Stimulated activated CD4-positive, alpha-beta T cell treated with anti-CD3 and anti-CD28 coated beads, Interleukin-1b, Interleukin-23, amount 100 ng/mL, for 1 hour (primary cell): ENCODE measurements around the gene DOCK2.
"Not testable (repeated sequence)": the region's sequence is repeated elsewhere in the genome, so short reads cannot be mapped to it uniquely, and the experiment has no call there.

Source experiments
- DNase-seq, 2 donors: peaks; one replicate each; pipeline ENCODE4 v3.0.0-alpha.2; 2020; ENCODE audit warnings: low read depth in 2 of 2

Gene DOCK2

DNA sequence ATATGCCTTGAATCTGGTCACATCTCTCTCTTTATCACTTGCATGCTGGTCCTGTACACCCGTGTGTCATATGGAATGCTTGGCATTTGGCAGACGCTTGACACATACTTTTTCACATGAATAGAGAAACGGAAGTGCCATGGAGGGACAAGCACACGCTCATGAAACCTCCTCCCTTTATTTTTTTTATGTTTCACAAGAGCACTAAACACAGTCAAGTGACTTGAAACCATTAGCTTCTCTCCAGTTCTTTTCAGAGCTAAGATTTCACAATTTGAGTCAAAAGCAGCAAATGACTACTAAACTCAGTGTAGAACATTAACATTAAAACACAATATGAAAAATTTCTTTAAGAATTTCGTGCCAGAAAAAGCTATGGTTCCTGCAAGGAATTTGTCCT, 151.1 kb downstream of the DOCK2 start:
- no peak for DNase-seq

DNA sequence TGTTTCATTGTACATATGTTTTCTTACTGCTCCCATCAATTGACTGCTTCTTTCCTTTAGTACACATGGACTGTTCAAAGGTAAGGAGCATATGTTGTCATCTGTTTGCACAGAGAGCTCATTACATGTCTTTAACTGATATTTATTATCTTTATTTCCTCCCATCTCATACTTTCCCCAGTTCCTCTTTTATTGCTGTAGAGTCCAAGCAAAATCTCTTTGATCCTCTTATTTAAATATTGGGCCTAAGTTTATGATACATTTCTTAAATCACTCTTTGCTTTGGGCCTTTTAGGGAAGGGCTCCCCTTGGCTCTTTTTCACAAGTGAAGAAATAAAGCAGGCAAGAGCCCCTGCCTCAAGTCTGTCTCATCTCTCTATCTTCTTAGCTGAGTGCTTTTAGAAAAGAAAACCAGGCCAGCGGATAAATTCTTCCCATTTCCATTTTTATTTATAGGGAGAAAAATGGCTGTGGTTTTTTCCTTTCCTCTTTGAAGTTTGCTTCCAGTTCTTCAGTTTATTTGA, 152.4 kb downstream of the DOCK2 start:
- no peak for DNase-seq

DNA sequence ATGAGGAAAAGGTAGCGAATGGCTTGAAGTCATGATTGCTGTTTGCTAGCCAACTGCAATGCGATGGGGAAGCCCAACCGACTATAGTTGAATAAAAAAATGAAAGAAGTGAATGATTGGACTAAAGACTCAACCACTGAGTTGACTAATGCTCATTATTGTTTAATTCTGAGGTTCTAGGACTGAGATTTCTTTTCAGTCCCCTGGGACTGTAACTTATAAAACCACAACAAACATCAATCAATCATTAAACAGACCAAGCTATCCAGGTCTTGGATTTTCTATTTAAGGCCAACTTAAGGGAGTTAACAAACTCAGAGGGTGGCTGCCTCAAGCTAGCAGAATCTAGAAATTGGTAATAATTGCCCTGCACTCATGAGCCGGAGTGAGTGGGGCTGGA, 154.2 kb downstream of the DOCK2 start:
- DNase-seq = no peak

DNA sequence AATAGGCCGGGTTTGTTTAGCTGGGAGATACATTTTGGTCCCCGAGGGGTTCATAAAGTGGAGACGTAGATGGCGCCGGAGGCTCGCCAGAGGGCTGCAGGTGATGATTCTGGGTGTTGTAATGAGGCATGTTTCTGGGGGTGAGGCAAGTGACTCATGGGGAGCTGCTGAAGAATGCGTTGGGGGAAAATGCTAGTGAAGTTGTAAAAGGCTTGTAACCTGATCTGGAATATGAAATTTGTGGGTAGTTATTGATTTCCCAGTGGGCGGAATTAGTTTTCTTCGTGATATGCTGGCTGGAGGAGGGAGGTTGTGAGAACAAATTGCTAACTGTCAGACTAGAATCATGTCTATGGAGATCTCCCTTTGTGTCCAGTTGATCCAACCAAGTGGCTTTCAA, 158.3 kb downstream of the DOCK2 start:
- no peak for DNase-seq

DNA sequence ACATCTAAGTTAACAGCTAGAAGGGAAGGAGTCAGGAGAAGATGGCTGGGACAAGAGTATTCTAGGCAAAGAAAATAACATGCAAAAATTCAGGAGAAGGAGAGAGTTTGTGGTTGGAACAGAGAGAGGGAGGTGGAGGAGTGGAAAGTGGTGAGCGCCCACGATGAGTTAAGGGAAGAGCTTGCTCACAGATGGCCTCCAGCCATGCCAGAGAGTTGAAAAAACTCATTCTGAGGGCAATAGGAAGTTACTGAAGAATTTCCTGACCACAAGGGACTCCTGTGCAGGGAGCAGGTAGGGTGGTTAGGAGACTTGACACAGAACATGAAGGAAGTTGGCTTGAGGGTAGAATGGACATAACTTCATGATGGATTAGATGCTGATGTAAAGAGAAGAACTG, 159.7 kb downstream of the DOCK2 start:
- DNase-seq = no peak

DNA sequence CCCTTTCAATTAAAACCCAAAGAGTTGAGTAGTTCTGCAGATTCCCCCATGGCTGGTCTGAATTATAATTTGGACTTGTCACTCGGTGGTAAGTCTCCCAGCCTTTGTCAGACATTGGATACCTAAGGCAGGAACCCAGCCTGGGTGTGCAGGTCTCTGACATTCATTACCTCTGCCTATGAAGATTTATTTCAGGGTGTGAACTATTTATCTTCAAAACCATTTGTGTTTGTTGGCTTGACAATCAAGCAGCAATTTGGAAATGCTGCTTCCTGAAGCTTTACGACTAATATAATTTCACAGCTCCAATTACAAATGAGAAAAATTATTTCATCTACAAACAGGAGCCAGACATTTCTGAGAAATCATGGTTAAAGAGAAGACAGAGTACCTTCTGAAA, 160.5 kb downstream of the DOCK2 start:
- DNase-seq = no peak

DNA sequence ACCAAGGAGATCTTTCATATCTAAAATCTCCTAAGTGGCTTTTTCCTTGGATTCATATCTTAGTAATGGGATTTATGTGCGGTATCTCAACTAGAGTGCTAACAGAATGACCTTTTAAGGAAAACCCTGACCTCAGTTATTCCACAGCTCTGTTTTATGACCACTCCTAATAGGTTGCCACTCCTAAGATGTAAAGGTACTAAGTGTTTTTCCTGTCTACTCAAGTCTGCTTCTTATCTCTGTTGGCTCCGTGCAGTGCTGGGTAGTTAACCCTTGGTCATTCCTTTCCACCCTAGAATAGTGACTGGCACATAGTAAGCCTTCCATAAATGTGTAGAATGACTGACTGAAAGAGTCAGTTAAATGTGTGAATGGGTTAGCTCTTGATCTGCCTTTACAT, 161.4 kb downstream of the DOCK2 start:
- no peak for DNase-seq

DNA sequence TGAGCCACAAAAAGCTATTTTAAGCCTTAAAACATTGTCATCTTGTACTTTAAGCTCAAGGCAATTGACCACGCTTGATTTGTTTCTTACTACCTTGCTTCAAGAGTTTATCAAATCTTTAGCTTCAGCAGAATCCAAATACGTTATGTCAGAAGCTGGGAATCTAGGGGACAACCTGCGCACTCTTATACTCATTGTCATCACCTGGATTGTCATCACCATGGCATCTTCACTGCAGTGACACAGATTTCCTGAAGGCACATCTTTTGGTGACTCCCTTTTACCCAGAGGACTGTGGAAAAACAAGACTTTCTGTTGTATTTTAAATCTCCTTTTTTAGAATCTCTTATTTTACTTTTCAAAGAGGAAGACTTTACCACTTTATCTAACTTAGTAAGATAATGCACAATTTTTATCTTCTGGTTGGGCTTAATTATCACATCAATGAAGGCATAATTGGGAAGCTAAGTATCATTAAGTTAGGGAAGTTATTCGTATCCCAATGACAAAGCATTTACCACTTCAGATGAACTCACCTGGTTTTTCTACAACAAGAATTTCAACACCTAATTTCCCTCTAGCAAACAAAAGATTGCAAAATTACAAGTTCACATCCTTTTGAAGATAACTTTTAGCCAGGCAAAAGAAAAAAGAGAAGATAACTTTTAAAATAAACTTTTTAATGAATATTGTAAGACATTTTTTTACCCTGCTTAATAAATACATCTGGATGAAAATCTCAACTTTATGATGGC, 162.0 kb downstream of the DOCK2 start:
- no peak for DNase-seq

DNA sequence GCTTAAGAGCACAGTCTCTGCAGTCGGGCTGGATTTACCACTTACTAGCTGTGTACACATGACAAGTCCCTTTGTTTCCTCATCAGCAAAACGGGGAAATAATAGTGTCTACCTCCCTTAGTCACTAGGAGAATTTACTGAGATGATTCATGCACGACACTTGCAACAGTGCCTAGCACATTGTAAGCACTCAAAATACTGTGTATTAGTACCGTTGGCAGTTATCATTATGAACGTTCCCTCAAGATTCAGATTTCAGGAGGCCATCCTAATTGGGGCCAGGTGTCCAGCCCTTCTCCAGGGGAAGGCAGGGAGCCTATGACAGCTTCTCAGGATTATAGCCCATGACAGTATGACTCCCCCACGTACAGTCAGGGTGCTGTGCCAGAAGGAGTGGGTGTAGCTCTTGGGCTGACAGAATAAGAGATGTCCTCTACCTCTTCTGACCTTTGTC, 164.3 kb downstream of the DOCK2 start:
- no peak for DNase-seq

DNA sequence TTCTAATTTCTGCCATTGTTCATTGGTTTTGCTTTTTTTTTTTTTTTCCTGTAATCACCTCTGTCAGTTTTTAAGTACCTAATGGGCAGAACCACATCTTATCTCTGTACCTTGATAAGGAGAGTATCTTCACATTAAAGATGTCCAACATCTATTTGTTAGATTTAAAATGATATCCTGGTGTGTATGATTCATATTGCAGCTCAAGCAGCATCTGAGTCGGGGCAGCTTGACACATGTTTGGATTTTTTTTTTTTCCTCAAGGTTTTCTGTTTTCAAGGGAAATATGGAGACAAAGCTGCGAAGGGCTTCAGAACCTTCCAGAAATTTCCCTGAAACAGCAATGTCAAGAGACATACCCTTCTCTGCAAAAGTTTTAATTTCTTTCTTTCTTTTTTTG, 164.7 kb downstream of the DOCK2 start:
- no peak for DNase-seq

DNA sequence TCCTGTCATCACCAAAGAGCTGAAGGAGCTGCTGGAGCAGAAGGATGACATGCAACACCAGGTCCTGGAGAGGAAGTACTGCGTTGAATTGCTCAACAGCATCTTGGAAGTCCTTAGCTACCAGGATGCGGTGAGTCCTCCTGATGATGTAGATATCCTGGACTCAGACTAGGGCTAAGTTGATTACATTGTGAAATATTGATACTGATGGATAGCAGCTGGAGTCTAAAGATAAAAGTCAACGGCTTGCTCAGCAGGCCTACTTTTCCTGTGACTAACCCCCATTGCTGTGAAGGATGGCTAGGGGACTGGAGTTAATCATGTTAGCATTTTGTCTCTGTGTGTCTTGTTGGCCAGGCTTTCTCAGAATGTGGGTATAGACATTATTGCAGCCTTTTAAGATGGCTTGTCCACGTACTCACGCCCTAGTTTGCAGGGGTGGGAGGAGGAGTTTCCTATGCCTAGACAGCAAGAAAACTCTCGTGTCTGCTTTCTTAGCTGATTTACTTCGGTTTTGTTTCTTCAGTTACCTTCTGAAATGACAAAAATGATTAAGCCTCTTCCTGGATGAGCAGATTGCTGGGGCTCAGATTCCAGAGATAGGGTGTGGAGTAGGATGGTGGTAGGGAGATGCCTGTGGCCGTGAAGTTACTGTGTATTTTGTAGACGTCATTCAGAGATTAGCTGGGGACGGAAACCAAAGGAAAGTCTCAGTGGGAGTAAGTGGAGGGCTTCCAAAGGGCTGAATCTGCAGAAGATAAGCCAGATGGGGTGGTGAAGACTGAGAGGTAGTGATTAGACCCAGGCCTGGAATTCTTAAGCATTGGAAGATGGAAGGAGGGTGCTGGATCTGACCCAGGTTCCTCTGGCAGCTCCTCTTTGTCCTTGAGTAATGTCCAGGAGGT, 166.3 kb downstream of the DOCK2 start:
- no peak for DNase-seq

DNA sequence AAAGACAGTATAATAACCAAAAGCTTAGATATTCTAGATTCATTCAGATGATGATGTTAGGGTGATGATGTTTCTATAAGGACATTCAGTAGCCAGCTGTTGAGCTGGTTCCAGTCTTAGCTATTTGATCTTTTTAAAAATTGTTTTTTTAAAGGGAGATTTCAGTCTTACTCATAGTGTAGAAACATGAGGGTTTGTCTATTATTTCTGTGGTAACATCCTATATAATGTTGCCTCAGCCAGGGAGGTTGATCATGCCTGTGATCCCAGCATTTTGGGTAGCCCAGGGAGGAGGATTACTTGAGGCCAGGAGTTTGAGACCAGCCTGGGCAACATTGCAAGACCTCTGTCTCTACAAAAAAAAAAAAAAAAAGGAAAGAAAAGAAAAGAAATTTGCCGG, 167.8 kb downstream of the DOCK2 start:
- no peak for DNase-seq

DNA sequence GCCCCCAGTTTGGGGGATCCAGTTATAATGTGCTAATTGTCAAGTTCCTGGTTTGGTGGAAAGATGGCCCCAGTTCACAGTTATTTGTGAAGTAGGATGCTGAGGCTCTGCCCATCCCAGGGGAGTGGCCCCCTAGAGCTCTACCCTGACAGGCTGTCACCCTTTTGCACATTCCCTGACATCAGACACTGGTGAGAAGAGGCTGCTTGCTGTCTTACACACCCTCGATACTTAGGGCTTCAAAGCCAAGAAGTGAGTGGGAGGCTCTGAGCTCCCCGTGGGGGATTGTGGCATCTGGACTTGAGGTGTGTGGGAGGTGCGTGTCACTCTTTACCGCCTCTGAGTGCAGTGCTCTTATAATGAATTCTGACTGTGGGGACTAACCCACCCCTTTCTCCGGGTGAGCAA, 168.5 kb downstream of the DOCK2 start:
- peak in 1 of 2 donors; percentile 28 for DNase-seq

DNA sequence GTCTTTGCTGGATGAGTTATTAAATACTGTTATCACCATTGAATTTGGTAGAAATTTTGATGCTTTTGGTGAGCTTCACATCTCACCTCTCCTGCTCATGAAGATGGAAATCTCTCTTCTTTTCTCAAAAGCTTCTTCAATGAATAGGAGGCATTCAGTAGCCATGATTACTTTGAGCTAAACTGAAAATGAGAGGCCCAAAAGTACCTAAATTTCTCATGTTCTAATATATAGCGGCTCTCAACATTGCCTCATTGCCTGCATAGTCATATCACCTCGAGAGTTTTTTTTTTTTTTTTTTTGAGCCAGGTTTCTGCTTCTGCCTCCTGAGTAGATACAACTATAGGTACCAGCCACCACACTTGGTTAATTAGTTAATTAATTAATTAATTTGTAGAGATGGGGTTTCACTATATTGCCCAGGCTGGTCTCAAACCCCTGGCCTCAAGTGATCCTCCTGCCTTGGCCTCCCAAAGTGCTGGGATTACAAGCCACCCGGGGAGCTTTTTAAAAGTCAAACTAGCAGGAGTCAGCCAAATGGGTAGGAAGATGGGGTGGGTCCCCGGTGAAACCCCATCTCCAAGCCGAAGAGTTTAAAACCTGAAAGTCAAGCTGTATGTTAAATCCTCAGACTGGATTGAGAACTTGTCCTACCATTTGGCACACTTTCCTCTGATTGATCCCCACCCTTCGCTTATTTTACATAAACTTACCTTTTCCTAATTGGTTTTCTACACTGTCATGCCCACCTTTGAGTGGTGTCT, 169.0 kb downstream of the DOCK2 start:
- DNase-seq = no peak

DNA sequence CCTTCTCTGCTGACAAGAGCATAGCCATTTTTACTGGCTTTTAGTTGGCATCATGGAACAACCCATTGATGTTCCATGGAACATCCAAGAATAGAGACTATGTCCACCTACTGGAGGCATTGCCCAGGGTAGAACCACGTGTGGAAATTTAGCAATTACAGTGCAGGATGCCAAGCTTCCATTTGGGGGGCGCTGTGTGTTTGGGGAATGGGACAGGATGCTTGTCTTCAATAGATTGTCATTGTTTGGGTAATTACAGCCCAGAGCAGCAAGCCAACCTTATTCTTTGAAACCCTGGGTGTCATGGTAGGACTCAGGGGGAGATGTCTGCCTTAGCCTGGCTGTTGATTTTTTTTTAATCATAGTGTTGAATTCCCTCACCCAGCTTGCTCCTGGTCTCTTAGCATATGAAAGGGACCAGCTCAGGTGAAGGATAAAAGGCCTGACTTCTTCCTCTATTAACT, 171.1 kb downstream of the DOCK2 start:
- no peak for DNase-seq

DNA sequence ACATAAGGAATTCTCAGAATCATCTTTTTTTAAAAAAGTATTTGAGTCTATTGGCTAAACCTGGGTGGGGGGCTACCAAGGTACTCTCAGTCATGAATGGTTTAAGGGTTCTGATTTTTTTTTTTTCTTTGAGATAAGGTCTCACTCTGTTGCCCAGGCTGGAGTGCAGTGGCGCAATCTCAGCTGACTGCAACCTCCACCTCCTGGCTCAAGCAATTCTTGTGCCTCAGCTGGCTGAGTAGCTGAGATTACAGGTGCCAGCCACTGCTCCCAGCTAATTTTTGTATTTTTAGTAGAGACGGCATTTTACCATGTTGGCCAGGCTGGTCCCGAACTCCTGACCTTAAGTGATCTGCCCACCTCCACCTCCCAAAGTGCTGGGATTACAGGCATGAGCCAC, 171.8 kb downstream of the DOCK2 start:
- DNase-seq = not testable (repeated sequence)

DNA sequence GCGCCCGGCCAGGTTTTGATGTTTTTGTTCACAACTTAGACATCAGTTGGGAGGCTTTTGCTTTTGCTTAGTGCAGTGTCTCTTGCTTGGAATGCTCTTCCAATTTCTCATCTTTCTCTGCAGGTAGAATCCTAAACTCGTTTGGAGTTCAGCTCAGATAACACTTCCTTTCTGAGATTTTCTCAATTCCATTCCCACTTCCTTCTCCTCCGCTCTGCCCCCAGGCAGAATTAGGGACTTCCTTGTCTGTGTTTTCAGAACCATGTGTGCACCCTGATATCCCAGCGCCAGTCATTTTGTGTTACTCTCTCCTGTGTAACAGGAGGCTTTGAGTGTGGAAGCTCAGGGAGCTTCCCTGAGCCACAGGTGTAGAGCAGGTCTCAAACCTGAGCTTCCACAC, 172.2 kb downstream of the DOCK2 start:
- DNase-seq = no peak

DNA sequence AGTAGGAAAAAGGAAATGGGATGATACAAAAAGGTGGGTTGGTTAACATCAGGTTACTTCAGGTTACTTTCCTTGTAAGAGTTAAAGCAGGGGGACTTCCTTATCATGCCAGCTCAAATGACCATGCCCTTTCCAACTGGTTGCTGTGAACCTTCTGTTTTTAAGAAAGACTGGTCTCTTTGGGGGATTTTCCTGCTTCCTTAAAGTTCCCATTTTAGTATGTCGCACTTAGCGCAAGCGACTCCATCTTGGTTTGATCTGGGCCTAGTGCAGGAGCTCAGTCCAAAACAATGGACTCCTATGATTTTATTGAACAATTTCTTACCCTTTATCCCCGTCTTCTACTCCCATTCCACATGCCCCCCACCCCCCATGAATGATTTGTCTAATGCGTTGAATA, 173.4 kb downstream of the DOCK2 start:
- no peak for DNase-seq

DNA sequence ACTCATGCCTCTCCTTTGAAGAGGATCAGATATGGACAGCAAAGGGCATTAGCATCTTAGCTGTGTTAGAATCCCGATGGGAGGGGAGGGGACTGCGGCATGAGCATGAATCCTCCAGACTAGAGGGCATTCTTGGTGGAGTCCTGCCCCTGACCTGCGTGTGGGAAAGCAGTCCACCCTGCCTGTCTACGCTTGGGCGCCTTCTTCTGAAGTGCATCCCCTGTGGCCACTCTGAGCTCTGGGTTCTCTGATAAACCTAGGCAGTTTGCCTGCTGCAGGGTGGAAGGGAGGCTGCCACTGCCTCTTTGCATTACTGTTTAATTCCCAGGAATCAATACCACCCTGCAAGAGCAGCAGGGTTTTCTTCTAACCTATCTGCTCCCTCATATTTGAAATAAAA, 173.9 kb downstream of the DOCK2 start:
- no peak for DNase-seq

DNA sequence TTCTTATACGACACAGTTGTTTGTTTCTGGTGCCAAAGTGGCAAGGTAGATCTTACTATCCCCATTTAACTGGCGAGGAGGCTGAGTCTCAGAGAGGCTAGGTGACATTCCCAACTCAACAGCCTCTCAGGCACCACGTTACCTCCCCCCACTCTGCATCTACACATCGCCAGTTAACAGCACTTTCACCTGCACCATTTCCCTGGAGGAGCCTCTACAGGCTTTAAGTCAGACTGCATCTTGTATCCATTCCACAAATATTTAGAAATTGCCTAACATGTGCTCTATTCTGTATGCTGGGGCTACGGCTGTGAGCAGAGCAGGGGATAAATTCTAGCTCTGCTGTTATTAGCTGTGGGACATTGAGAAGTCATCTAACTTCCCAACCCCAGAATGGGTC, 174.6 kb downstream of the DOCK2 start:
- no peak for DNase-seq

DNA sequence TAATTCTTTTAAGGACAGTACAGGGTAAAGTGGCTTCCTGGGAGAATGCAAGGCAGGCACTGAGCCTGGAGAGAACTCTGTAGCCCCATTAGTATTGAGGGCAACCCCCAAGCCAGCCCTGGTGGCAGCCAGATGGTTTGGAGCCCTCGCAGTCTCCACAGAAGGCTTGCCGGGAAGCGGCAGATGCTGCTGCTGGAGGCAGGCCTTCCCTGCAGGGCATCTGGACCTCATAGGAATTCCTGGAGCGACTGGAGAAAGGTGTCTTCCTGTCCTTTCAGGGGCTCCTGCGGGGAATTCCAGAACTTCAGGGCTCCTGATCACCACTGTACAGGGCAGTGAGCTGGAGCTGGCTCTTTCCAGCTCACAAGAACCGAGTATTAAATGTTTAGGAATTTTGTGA, 175.7 kb downstream of the DOCK2 start:
- no peak for DNase-seq

DNA sequence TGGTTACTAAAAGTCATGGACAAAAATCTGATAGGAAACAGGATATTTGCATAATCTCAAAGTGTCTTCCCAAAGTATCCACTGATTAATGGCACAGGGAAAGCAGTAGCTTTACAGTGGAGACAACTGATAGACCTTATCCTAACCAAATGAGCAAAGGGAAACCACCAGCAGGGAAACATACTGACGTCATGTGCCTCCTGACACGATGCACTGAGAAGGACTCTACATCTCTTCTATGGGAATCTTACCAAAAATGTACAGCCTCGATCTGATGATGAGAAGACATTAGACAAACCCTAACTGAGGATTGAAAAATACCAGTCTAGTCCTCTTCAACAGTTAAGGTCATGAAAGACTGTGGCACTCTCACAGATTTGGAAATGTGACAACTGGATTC, 177.0 kb downstream of the DOCK2 start:
- DNase-seq = no peak
